HL-60 (cell line): ENCODE results near the gene ATL2.

Source experiments
- DNase-seq, 2 experiments: peaks; one replicate each; pipeline ENCODE4 v3.0.0-alpha.2; 2010 to 2020; ENCODE audit warnings: low read depth in 1 of 2, low spot score in 1 of 2
- H3K27ac ChIP-seq: fragments of 250-450 bp; sonication (Bioruptor Pico); replicated peaks from 2 replicates; pipeline ENCODE4 v1.5.1; 2020; ENCODE audit warnings: mild to moderate bottlenecking, moderate library complexity
- H3K27me3 ChIP-seq: fragments of 250-450 bp; sonication (Bioruptor Pico); 2 replicates; pipeline ENCODE4 v1.5.1; 2021; ENCODE audit warnings: mild to moderate bottlenecking, moderate library complexity; ENCODE audit not compliant: insufficient read depth, poor library complexity, severe bottlenecking
- H3K4me3 ChIP-seq: replicated peaks from 2 replicates; pipeline ENCODE4 v1.5.1; 2011; ENCODE audit warnings: mild to moderate bottlenecking, control low read depth, low read length; ENCODE audit not compliant: insufficient read depth
- CTCF ChIP-seq: IDR thresholded peaks from one replicate; pipeline ENCODE4 v1.5.1; 2011; ENCODE audit warnings: low read length, control low read depth, inconsistent platforms; ENCODE audit not compliant: insufficient read depth
- GABPA ChIP-seq: IDR thresholded peaks from 2 replicates; pipeline ENCODE4 v1.6.1; 2012; ENCODE audit warnings: low read depth
- POLR2AphosphoS5 ChIP-seq: IDR thresholded peaks from 2 replicates; pipeline ENCODE4 v1.6.1; 2012; ENCODE audit warnings: low read depth
- REST ChIP-seq: IDR thresholded peaks from 2 replicates; pipeline ENCODE4 v1.6.1; 2012; ENCODE audit warnings: low read depth; ENCODE audit not compliant: insufficient replicate concordance
- SPI1 ChIP-seq: IDR thresholded peaks from 2 replicates; pipeline ENCODE4 v1.6.1; 2012; ENCODE audit warnings: low read depth, mild to moderate bottlenecking, borderline replicate concordance
- long read RNA-seq: library from polyadenylated mRNA; unstranded; transcript quantifications from one replicate; pipeline ENCODE4 v2.0.0, GENCODE V29; 2020

Gene ATL2
- long read RNA-seq, transcript ATL2-201 (13 exons, 2,868 nt) = major isoform, 18 of 50 reads
- long read RNA-seq, transcript ATL2-206 (13 exons, 2,335 nt) = minor isoform, 5 of 50 reads
- long read RNA-seq, partial matches to known transcripts = 15 of 50 reads
- long read RNA-seq, other reads (novel, unspliced or antisense) = 12 of 50 reads

GRCh38 chr2:38377050-38377828 lies at the start of gene ATL2:
ATL2 (minus strand) TSS chr2:38377273; CDS start chr2:38377260, 13 bp downstream.
- peak; percentile 85; the same call in 1 of the 2 replicates for TF ChIP-seq POLR2AphosphoS5
- no peak for TF ChIP-seq SPI1
- DNase-seq = peak; percentile 83 to 96
- H3K27me3 ChIP-seq = no peaks in the 10 kb centered on the region
- peak within 1 kb of the TSS; percentile 83 for H3K4me3 ChIP-seq
- peak within 1 kb of the TSS; percentile 94 for H3K27ac ChIP-seq

- H3K27ac ChIP-seq = no peak overlapping the region
- H3K4me3 ChIP-seq = no peak overlapping the region
- TF ChIP-seq CTCF (no peak), POLR2AphosphoS5 (no peak), GABPA (no peak), REST (no peak), SPI1 (no peak)
- no peaks in the 10 kb centered on the region for H3K27me3 ChIP-seq
- no peak for DNase-seq
Observed at GRCh38 chr2:38423763-38424162, 46.7 kb upstream of the ATL2 start.

- TF ChIP-seq SPI1 = no peak
- no peak for TF ChIP-seq REST
- TF ChIP-seq CTCF = no peak
- TF ChIP-seq GABPA = no peak
- TF ChIP-seq POLR2AphosphoS5 = no peak
- Histone ChIP-seq H3K27me3 (no peaks in the 10 kb centered on the region), H3K4me3 (no peak overlapping the region), H3K27ac (no peak overlapping the region)
- no peak for DNase-seq
Observed at GRCh38 chr2:38421274-38422056, 44.4 kb upstream of the ATL2 start.

- TF ChIP-seq GABPA (no peak), SPI1 (no peak), REST (no peak), CTCF (no peak), POLR2AphosphoS5 (no peak)
- Histone ChIP-seq H3K27me3 (no peaks in the 10 kb centered on the region), H3K4me3 (no peak overlapping the region), H3K27ac (no peak overlapping the region)
- no peak for DNase-seq
Observed at GRCh38 chr2:38419499-38419898, 42.4 kb upstream of the ATL2 start.
